Putamen (tissue), 1 donor: ENCODE measurements around the gene GHDC.

Experiments
- DNase-seq: peaks from one replicate; pipeline ENCODE4 v3.0.0-alpha.2; 2016; ENCODE audit warnings: low spot score

GHDC gene

GRCh38 chr17:42183741-42184711 lies 10.3 kb downstream of the GHDC start:
- peak; percentile 67 for DNase-seq

- peak; percentile 58 for DNase-seq
Measured at GRCh38 chr17:42182927-42183734, 11.2 kb downstream of the GHDC start.

GRCh38 chr17:42181851-42182207 lies 12.5 kb downstream of the GHDC start:
- DNase-seq: no peak

- peak; percentile 87 for DNase-seq
Measured at GRCh38 chr17:42180922-42181850, 13.1 kb downstream of the GHDC start, which contains the start of gene KCNH4. TSS of gene KCNH4 (minus strand) at chr17:42181142. CDS start at chr17:42180945, 197 bp downstream.

GRCh38 chr17:42180411-42180921 lies 13.8 kb downstream of the GHDC start:
- no peak for DNase-seq

- DNase-seq: no peak
Measured at GRCh38 chr17:42179911-42180410, 14.3 kb downstream of the GHDC start.

- no peak for DNase-seq
Measured at GRCh38 chr17:42179335-42179734, 15.0 kb downstream of the GHDC start.

- no peak for DNase-seq
Measured at GRCh38 chr17:42178817-42179216, 15.5 kb downstream of the GHDC start.

- no peak for DNase-seq
Measured at GRCh38 chr17:42177684-42178083, 16.6 kb downstream of the GHDC start.

- DNase-seq: peak; percentile 75
Measured at GRCh38 chr17:42174126-42174783, 20.0 kb downstream of the GHDC start.

- DNase-seq: peak; percentile 60
Measured at GRCh38 chr17:42171831-42172230, 22.5 kb downstream of the GHDC start.

- DNase-seq: no peak
Measured at GRCh38 chr17:42169351-42169750, 24.9 kb downstream of the GHDC start.

- DNase-seq: no peak
Measured at GRCh38 chr17:42167807-42168206, 26.5 kb downstream of the GHDC start.

- DNase-seq: no peak
Measured at GRCh38 chr17:42166196-42166763, 28.0 kb downstream of the GHDC start.

GRCh38 chr17:42165751-42166150 lies 28.5 kb downstream of the GHDC start:
- DNase-seq: no peak

GRCh38 chr17:42163696-42164407 lies 30.4 kb downstream of the GHDC start:
- DNase-seq: no peak

GRCh38 chr17:42163113-42163512 lies 31.2 kb downstream of the GHDC start:
- DNase-seq: no peak

GRCh38 chr17:42160531-42160910 lies 33.8 kb downstream of the GHDC start:
- no peak for DNase-seq

- DNase-seq: no peak
Measured at GRCh38 chr17:42159796-42160530, 34.3 kb downstream of the GHDC start.
